Stimulated activated CD8-positive, alpha-beta memory T cell treated with anti-CD3 and anti-CD28 coated beads, Interleukin-7, amount 100 ng/mL, for 1 hour (primary cell): ENCODE measurements around the gene CTNNBL1.

ENCODE experiments used
- DNase-seq, 2 donors: peaks; one replicate each; pipeline ENCODE4 v3.0.0-alpha.2; 2020; ENCODE audit warnings: low read depth in 2 of 2

CTNNBL1 gene

GRCh38 chr20:37878835-37879599, 185.2 kb downstream of the CTNNBL1 start:
- no peak for DNase-seq

GRCh38 chr20:37879843-37880242, 186.0 kb downstream of the CTNNBL1 start:
- DNase-seq = no peak

- DNase-seq = no peak
These were observed 187.1 kb downstream of the CTNNBL1 start for GRCh38 chr20:37880726-37881591.

- DNase-seq = no peak
These were observed 187.9 kb downstream of the CTNNBL1 start for GRCh38 chr20:37881601-37882343.

GRCh38 chr20:37882961-37883712, 189.3 kb downstream of the CTNNBL1 start:
- DNase-seq = no peak

- DNase-seq = no peak
These were observed 191.2 kb downstream of the CTNNBL1 start for GRCh38 chr20:37885042-37885441.

DNA sequence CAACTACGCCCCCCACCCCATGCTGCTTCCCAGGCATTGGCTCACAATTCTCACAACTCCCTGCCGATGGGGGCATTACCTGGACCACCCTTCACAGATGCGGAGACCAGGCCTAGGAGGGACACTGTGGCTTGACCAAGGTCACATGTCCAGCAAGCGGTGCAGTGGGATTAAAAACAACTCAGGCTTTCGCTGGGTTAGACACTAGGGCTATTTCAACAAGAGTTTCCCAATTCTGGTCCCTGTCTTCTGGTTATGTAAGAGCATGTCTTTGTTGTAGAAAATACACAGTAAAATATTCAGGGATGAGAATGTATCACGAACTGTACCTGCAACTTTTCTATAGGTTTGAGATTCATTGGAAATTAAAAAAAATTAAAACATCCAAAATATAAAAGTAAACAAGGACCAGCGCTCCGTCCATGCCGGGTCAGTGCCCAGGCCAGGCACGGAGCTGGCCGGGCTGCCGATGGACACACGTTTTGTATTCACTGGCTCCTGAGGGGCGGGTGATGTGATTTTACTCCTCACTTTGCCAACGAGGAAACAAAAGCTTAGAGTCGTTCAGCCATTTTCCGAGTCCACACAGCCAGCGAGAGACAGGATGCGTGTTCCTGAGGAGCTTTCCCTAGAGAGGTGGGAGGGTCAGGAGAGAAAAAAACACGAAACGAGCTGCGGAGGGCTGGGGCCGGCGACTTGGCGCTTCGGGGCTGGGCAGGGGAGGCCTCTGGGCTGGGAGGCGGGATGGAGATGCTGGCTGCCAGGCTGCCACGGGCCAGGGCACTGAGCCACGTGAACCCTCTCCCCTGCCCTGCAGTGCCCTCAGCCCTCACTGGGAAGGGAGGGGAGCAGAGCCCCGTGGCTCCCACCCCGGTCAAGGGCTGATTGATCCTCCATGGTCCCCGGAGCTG, 192.0 kb downstream of the CTNNBL1 start:
- no peak for DNase-seq

DNA sequence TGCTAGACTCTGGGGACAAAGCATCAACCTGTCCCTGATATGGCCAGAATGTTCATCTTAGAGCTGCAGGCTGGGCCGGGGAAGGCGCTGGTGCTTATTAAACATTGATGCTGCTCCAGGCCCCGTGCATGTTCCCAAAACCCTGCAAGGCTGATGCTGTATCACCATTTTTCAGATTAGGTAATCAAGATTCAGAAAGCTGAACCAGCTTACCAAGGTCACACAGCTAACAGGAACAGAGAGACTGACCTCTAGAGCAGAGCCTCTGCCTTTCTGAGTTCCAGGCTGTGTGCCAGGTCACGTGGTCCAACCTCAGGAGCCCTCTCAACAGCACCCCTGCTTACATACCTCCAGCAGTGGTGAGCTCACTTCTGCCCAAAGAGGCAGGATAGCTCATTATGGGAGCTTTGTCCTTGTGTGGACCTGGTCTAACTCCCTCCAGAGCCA, 193.0 kb downstream of the CTNNBL1 start:
- DNase-seq = no peak

DNA sequence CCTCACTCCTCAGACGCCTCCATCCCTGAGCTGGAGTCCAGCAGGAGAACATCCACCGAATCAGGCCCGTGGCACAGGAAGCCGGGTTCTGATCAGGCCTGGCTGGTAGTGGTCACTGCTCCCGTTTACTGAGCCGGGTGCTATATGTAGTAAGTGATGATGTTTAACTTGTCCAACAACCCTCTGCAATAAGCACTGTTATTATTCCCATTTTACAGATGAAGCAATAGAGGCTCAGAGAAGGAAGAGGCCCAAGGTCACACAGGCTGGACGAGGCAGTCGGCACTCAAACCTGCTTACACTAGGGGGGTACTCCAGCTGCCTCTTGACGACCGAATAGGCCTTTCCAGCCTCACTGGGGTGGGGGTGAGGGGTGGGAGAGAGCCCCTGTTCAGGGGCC, 194.8 kb downstream of the CTNNBL1 start:
- no peak for DNase-seq

DNA sequence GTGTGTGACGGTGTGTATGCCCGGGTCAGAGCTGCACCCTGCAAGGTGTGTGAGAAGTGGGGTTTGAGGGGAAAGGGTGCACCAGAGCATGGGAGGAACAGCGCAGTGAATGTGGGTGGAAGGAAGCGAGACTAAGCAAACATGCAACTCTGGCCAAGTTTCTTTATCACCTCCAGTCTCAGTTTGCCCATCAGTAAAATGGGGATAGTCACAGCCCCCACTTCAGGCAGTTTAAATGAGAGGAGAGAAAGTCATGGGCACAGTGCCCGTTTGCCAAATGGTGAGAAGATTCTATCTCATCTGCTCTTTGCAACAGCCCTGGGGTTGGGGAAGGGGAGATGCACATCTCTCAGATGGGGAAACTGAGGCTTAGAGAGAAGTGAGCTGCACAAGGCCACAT, 196.3 kb downstream of the CTNNBL1 start:
- DNase-seq = no peak

- DNase-seq = no peak
These were observed 196.8 kb downstream of the CTNNBL1 start for GRCh38 chr20:37890643-37891042.

- no peak for DNase-seq
These were observed 198.2 kb downstream of the CTNNBL1 start for GRCh38 chr20:37892001-37892400.

DNA sequence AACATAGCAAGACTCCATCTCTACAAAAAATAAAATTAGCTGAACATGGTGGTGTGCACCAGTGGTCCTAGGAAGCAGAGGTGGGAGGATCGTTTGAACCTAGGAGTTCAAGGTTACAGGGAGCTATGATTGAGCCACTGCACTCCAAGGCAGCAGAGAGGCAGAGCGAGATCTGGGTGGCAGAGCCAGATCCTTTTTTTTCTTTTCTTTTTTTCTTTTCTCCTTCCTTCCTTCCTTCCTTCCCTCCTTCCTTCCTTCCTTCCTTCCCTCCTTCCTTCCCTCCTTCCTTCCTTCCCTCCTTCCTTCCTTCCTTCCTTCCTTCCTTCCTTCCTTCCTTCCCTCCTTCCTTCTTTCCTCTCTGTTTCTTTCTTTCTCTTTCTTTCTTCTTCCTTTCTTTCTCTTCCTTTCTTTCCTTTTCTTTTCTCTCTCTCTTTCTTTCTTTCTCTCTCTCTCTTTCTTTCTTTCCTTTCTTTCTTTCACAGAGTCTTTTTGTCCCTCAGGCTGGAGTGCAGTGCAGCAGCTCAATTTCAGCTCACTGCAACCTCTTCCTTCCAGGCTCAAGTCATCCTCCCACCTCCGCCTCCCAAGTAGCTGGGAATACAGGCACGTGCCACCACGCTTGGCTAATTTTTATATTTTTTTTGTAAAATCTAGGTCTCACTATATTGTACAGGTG, 199.9 kb downstream of the CTNNBL1 start:
- no peak for DNase-seq

- DNase-seq = no peak
These were observed 200.6 kb downstream of the CTNNBL1 start for GRCh38 chr20:37894454-37894853.

DNA sequence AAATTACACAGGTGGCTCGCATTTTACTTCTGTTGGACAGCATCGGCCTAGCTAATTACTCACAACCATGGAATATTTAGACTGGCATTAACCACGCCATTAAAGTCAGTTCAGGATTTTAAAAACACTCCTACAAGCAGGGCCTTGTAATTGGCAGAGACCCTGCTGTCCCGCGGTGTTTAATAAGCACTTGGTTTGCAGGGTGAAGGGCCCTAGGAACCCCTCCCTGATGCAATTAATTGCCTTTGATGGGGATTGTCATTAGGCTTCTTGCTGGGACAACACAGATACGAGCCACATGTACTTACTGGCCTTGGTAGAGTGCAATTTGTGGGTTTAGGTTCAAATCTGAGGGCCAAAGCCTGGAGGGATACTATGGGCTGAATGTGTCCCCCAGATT, 201.3 kb downstream of the CTNNBL1 start:
- no peak for DNase-seq

- no peak for DNase-seq
These were observed 203.2 kb downstream of the CTNNBL1 start for GRCh38 chr20:37896932-37897548.

DNA sequence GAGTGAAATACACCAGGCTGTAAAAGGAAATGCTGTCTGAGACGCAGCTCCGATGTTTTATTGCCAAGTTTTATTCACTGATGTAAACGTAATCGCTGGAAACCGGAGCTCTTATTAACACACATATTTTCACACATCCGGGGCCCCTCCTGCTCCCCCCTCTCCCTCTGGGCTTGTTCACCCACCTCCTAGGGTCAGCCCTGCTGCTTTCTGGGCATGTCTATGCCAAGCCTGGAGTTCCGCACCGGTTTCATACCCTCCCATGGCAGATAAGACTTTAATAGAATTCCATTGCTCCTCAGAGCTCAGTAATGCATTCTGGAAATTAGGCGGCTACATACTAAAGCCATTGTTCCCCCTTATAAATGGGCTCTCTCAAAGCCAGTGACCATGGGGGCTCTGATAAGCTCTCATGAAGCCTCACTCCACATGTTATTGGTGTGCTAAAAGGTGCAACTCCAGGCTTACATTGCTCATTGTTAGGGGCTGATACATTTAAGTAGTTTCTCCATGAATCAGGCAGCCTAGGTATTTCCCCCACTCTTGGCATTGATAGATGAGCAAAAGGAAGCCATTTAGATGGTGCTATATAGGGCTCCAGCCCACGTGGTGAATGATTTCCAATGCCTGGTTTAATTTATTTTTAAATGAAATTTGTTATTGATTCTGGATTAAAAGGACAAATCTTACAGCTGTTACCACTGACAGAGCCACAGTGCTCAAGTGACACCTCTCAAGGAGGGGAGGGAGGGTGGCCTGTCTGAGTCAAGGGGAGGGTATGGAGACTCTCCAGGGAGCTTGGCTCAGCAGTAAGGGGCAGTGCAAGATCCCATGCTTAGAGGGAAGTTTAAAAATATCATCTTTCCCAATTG, 204.6 kb downstream of the CTNNBL1 start:
- no peak for DNase-seq
